Prostate gland (tissue), 2 donors: Measurements from ENCODE around the gene SLC49A4. TPM values are rescaled to one million over a fixed set of nuclear protein-coding genes. Genes with fewer than 3 reads are reported as not detected.

Experiments
- DNase-seq: peaks from one replicate; pipeline ENCODE4 v3.0.0-alpha.2; 2019; ENCODE audit warnings: low spot score
- H3K27ac ChIP-seq, 2 donors: fragments of 200-600 bp; sonication (generic); 2 replicates each; pipeline ENCODE4 v1.5.1; 2017 to 2019
- H3K27me3 ChIP-seq: fragments of 200-600 bp; sonication (generic); replicated peaks from 2 replicates; pipeline ENCODE4 v1.5.1; 2019; ENCODE audit not compliant: insufficient read depth
- H3K36me3 ChIP-seq, 2 donors: fragments of 200-600 bp; sonication (generic); 1 replicate in 1 of 2; 2 replicates in 1 of 2; pipeline versions ENCODE4 v1.5.1 to v1.8.1; 2017 to 2019
- H3K4me1 ChIP-seq: fragments of 200-600 bp; sonication (generic); replicated peaks from 2 replicates; pipeline ENCODE4 v1.5.1; 2019
- H3K4me3 ChIP-seq, 2 donors: fragments of 200-600 bp; sonication (generic); 2 replicates each; pipeline ENCODE4 v1.5.1; 2017 to 2019
- H3K9me3 ChIP-seq: fragments of 200-600 bp; sonication (generic); 2 replicates; pipeline ENCODE4 v1.5.1; 2017
- POLR2A ChIP-seq: fragments of 450-650 bp; IDR thresholded peaks from one replicate; pipeline ENCODE4 v1.6.1; 2016; ENCODE audit warnings: antibody characterized with exemption, mild to moderate bottlenecking
- POLR2AphosphoS5 ChIP-seq: sonication (generic); formaldehyde crosslinking; IDR thresholded peaks from one replicate; pipeline ENCODE4 v1.6.1; 2017; ENCODE audit warnings: antibody characterized with exemption
- WGBS: methylation state at CpG from one replicate; pipeline ENCODE4 v1.1.5; 2018; 5-methylcytosine and 5-hydroxymethylcytosine counted together
- intact Hi-C: fragments of 100-400 bp; cut with DNase I; formaldehyde crosslinking; loops from one replicate; pipeline ENCODE4 v1.14.2; 2022
- total RNA-seq, 2 donors: library from RNA; depleted of rRNA; stranded (reverse); fragments of >200 nt; gene quantifications; one replicate each; pipeline ENCODE4 v1.1.0, GENCODE V29; 2016
- TF ChIP-seq, protein P1 (sequence below), 4 experiments: fragments of 200-600 bp in 2 of 4; fragments of 450-650 bp in 2 of 4; sonication (generic) in 2 of 4; IDR thresholded peaks; 1 replicate in 3 of 4; 2 replicates in 1 of 4; pipeline ENCODE4 v1.5.1; 2016 to 2019; ENCODE audit warnings: antibody characterized with exemption in 4 of 4, mild to moderate bottlenecking in 2 of 4, moderate library complexity in 2 of 4

Gene SLC49A4
- total RNA-seq, 2 donors from 2014 or later = 26.7 to 34.7 TPM

DNA sequence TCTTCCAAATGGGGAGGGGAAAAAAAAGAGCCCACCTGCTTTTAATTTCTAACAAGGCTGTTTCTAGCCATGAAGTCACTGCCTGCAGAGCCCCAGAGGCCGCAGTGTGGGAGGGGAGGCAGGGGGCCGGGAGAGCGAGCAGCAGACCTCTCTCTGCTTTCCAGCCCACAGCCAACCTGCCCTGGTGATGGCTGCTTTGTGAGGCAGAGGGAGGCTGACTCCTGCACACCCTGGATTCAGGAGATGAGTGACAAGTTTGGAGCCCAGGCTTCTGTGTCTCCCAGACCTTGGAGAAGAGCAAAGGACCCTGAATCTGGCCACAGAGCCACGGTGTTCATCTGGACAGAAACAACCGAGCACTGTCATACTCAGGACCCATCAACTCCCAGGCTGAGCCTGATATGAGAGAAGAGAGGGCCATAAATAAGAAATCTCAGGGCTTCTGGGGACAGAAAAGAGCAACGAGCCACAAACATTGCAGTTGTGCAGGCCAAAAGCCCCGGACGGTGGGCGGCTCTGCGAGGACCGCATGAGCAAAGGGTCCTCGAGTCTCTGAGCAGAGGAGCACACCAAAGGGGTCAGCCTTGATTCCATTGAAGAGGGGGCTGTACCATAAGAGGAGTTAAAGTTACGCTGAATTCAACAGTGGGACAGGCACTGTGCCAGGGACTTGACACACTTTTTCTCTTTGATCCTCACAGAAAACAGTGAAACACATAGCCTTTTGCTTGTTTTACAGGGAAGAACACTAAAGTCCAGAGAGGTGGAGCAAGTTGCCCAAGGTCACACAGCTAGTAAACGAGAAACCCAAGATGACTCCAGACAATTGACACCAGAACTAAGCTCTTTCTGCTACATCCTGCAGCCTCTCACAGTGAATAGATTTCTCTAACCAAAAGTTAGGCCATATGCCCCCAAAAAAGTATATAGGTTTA lies 135.5 kb downstream of the SLC49A4 start:
- no peaks in the 10 kb centered on the region for H3K27me3 ChIP-seq

More for the DNA sequence above, 135.5 kb downstream of the SLC49A4 start:
- H3K36me3 ChIP-seq = no peaks in the 10 kb centered on the region
- DNase-seq = no peak
- intact Hi-C loops = no loop called here
- TF ChIP-seq, protein P1, sequence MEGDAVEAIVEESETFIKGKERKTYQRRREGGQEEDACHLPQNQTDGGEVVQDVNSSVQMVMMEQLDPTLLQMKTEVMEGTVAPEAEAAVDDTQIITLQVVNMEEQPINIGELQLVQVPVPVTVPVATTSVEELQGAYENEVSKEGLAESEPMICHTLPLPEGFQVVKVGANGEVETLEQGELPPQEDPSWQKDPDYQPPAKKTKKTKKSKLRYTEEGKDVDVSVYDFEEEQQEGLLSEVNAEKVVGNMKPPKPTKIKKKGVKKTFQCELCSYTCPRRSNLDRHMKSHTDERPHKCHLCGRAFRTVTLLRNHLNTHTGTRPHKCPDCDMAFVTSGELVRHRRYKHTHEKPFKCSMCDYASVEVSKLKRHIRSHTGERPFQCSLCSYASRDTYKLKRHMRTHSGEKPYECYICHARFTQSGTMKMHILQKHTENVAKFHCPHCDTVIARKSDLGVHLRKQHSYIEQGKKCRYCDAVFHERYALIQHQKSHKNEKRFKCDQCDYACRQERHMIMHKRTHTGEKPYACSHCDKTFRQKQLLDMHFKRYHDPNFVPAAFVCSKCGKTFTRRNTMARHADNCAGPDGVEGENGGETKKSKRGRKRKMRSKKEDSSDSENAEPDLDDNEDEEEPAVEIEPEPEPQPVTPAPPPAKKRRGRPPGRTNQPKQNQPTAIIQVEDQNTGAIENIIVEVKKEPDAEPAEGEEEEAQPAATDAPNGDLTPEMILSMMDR (IDR thresholded peaks at IDR 0.05) = no peak
- TF ChIP-seq POLR2A = no peak
- TF ChIP-seq POLR2AphosphoS5 = no peak
- H3K4me3 ChIP-seq = no peak overlapping the region
- no peaks in the 10 kb centered on the region for H3K4me1 ChIP-seq
- H3K27ac ChIP-seq = no peak overlapping the region
- no peaks in the 10 kb centered on the region for H3K9me3 ChIP-seq
- 78% methylated on average over 14 of the region's 14 CpGs for WGBS

Other genes starting within 250 kb of the SLC49A4 start
- gene PARP9, start 230.8 kb upstream of the SLC49A4 start, total RNA-seq = 10 to 100 TPM; 30.4 to 41.7 TPM
- gene DTX3L, start 230.7 kb upstream of the SLC49A4 start, total RNA-seq = 10 to 100 TPM; 22.8 to 46.3 TPM
- gene PARP15, start 217.4 kb upstream of the SLC49A4 start, total RNA-seq = 1 to 10 TPM in 1 of 2 donors, under 1 TPM in 1; 0.23 to 2.7 TPM
- gene PARP14, start 114.2 kb upstream of the SLC49A4 start, total RNA-seq = 10 to 100 TPM; 28.1 to 43.3 TPM
- 1 to 10 TPM; 4.1 to 9.3 TPM for gene HSPBAP1, start 1.2 kb upstream of the SLC49A4 start, total RNA-seq
- 1 to 10 TPM in 1 of 2 donors, under 1 TPM in 1; 0.09 to 2.9 TPM for gene SEMA5B, start 232.7 kb downstream of the SLC49A4 start, total RNA-seq